Myocyte (in vitro differentiated cells): ENCODE data around the gene LAMA2. TPM values are rescaled to one million over a fixed set of nuclear protein-coding genes. Genes with fewer than 3 reads are reported as not detected.

Experiments
- DNase-seq: peaks from one replicate; pipeline ENCODE4 v3.0.0-alpha.2; 2012; ENCODE audit warnings: low read depth
- total RNA-seq: library from RNA; depleted of rRNA; stranded (reverse); fragments of >200 nt; gene quantifications from 2 replicates; pipeline ENCODE4 v1.2.3, GENCODE V29; 2014

Gene LAMA2
- total RNA-seq, 1 donor from 2014 or later, result 137 TPM

DNA sequence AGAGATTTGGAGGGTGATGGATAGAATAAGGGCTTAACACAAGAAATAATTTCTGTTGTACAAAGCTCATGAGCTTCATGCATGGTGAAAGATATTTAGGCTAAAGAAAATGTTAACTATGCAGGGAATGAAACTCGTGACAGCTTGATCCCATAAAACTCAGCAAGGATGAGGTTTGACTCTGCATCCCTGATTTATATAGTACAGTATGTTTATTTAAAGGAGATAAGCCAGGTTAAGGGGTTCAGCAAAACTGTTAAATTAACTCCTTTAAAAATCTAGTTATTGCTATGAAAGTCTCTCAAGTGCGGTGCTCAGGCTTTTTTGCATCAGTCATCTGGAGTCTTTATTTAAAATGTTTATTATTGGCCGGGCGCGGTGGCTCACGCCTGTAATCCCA, 326.4 kb downstream of the LAMA2 start:
- DNase-seq, result no peak

- DNase-seq, result peak; percentile 64
Observed at GRCh38 chr6:129210684-129211083, 327.7 kb downstream of the LAMA2 start.

DNA sequence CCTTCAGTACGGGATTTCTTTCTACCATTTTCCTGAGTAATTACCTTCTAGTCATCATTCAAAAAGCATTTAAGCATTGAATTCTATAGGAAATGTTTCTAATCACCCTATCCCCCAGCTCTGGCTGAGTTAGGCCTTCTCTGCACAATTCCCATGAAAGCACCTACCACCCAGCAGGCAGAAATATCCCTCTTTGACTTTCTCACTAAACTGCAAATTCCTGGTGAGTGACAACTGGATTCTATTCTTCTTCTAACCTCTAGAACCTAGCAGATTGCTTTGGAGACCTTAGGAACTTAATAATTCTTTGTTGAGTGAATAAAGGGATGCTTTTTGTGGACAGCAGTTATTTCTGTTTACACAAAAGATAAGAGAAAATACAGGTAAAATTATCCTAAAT, 328.7 kb downstream of the LAMA2 start:
- DNase-seq, result peak; percentile 61

GRCh38 chr6:129212081-129212480, 329.1 kb downstream of the LAMA2 start:
- DNase-seq, result peak; percentile 87

GRCh38 chr6:129215246-129215645, 332.3 kb downstream of the LAMA2 start:
- no peak for DNase-seq

DNA sequence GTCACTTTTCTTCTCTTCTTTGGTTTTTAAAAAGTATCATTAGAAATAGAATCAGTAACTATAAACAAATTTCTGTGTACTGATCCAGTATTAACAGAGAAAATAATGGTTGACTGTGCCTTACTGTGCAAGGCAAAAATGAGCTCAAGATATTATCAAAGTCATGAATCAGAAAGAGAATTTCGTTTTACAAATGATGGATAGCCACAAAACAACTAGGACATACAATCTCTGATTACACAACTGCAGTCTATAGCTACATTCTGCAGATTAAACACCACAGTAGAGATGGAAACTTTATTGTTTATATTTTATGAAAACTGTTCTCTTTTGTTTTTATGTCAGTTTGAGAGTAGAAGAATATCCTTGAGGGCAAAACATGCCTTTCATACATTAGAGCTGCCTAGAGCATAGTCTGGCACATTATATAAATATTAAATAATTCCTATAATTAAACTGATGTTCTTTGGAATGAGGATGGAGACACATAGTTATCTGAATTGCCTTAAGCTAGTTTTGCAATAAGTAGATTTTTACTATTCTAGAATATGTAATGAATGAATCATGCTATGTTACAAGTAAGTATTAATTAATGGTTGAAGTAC, 333.1 kb downstream of the LAMA2 start:
- no peak for DNase-seq

DNA sequence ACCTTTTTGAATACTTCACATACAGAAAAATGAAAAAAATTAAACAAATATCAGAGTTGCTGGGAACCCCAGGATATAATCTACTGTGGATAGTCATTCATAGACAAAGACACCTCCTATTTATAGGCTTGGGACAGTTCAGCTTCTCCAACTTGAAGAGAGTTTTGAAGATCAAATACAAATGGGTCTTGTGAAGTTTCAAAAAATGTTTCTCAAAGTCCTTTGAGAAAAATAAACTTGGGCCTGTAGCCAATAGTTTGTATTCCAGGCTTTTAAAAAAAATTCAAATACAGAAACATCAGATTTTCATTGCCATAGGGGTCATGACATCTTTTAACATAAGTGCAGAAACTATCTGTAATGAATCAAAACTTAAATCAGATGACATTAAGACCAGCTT, 334.8 kb downstream of the LAMA2 start:
- no peak for DNase-seq

DNA sequence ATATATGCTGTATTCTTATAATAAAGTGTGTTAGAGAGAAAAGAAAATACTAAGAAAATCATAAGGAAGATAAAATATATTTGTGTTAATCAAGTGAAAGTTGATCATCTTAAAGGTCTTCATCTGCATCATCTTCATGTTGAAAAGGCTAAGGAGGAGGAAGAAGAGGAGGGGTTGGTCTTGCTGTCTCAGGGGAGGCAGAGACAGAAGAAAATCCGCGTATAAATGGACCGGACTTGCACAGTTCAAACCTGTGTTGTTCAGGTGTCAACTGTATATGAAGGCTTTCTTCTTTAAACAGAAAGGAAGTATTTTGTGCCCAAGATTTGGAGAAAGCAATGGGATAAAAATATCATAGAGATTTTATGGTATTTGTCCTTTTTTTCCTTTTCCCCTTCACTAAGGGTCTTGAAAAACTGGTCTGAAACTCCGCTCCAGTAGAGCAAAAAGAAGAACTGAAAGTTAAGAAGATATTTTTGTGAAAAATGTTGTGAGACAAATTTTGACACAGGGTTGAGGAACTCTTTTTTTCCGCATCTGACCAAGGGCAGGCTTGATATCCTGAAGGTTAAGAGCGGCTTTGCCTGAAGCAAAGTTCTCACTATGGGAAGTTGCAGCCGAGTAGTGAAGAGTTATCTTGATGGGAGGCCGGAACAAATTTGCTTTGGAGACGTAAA, 350.7 kb downstream of the LAMA2 start:
- DNase-seq, result no peak

DNA sequence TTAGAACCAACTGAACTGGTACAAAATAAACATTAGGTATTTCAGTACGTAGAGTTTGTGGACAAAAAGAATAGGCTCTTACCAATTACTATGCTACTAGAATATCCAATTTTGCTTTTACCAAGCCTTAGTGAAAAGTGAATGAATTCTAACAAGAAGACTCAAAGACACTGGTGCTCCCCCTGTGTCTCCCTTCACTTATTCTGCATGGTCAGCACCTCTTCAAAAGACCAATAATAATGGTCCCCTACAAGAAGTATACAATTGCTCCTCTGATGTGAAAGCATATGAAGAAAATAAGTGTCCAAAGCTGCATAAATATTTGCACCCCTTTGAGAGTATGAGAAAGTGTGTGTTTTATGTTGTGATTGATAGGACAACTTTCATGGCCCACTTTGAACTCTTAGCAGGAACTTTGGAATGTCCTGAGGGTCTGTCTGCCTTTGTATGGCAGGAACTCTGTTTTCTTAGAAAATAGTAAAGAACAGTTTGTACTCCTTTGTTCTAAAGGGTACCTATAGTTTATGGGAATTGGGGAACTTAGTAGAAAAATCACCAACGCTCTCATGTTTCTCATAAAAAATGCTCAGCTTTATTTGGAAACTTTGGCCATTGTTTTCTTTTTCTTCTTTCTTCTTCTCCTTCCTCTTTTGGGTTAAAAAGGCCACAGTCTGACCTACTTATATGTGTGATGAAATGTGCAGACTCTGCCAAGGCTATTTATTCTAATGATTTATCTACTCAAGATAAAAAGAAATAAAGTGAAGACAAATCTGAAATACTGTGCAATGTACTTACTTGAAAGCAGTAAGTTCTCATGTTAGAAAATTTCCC, 352.4 kb downstream of the LAMA2 start:
- DNase-seq, result no peak

DNA sequence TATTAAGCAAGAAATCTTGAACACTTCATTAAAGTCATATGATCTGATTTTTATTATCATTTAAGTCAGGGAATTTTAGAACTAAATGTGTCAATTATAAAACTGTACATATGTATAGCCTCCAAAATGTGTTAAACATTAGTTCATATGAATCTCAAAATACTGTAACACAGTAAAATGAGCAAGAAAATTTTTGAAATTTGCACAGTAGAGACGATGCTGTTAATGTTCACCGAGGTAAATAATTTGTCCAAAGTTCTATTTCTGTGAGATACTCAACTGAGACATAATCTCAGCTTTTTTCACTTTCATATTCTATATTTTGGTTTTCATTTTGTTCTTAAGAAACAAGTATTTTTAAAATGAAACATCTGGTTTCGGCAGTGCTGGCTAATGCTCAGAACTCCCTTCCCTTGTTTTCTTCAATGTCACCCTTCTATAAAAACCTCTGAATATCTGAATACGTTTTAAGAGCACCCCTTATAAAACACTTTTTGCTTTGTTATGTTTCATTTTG, 353.1 kb downstream of the LAMA2 start:
- no peak for DNase-seq

- DNase-seq, result no peak
Observed at GRCh38 chr6:129238991-129239390, 356.1 kb downstream of the LAMA2 start.

DNA sequence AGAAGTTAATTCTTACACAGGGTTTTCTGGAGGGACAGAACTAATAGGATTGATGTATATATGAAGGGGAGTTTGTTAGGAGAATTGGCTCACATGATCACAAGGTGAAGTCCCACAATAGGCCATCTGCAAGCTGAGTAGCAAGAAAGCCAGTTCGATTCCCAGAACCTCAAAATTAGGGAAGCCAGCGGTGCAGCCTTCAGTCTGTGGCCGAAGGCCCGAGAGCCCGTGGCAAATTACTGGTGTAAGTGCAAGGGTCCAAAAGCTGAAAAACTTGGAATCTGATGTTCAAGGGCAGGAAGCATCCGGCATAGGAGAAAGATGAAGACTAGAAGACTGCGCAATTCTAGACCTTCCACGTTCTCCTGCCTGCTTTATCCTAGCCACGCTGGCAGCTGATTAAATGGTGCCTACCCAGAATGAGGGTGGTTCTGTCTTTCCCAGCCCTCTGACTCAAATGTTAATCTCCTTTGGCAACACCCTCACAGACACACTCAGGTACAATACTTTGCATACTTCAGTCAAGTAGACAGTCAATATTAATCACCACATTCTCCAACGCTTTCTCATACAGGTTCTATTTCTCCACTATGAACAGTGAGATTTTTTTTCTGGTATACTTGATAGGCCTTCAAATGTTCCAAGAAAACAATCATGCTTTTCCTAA, 357.0 kb downstream of the LAMA2 start:
- no peak for DNase-seq

DNA sequence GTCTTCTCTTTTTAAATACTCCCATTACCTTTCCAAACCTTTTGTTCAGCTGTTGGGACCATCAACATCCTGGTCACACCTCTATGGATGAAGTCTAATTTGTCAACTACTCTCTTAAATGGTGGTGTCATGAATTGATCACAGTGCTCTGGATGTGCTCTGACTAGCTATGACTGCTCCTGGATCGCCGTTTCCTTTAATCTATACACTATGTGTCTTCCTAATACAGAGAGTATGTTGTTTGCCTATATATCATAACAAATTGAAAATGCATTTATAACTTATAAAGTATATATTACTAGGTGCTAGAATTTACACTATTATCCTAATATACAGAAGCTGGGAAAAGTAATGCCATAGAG, 357.5 kb downstream of the LAMA2 start:
- no peak for DNase-seq

- no peak for DNase-seq
Observed at GRCh38 chr6:129242546-129242945, 359.6 kb downstream of the LAMA2 start.

GRCh38 chr6:129243377-129243776, 360.4 kb downstream of the LAMA2 start:
- DNase-seq, result no peak

GRCh38 chr6:129248946-129249345, 366.0 kb downstream of the LAMA2 start:
- DNase-seq, result no peak

GRCh38 chr6:129251669-129252376, 368.9 kb downstream of the LAMA2 start:
- peak; percentile 71 for DNase-seq

DNA sequence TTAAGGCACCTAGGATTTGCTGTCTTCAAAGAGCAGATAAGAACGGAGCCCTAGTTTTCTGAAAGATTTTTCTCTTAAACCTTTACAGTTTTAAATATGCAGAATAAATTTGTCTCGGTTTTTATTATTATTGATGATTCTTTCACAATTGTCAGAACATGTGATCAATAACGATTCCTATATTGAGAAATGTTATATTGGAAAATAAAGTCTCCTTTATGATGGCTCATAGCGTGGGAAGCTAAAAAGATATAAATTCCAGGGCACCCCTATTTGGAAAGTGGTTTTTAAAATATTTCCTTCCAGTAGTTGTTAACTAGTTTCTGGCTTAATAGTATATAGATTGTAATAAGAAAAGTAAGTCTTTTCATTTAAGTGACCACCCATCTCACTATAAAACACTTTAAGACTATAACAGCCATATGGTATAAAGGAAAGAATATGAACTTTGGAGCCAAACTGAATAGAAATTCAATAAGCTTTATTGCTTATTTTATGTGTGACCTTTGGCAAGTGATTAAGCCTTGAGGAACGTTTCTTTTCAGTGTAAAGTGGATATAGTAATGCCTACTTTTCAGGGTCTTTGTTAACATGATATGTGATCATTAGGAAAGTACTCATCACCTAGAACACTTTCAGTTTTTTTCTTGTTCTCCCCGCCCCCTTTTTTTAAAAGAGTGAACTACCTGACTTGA, 369.6 kb downstream of the LAMA2 start:
- no peak for DNase-seq

DNA sequence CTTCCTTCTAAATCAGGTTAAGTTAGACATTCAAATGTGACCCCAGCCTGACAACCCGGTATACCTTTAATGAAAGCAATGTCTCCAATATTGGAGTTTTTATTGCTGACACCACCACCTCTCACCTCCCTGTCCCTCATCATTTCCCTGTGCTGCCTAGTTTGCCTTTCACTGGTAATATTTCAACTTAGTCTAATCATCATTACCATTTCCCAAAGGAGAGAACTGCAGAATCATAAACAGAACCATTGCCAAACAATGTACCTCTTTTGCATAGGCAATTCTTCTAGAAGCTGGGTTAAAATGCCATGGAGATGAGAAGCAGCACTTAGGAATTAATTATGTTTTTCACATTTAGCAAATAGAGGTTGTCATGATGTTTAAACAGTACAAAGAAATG, 370.3 kb downstream of the LAMA2 start:
- DNase-seq, result no peak

- no peak for DNase-seq
Observed at GRCh38 chr6:129253727-129254126, 370.8 kb downstream of the LAMA2 start.
